Neural cell (in vitro differentiated cells): ENCODE data around the gene PLCB4.

Experiments
- CTCF ChIP-seq: fragments of 450-650 bp; IDR thresholded peaks from 2 replicates; pipeline ENCODE4 v1.5.1; 2014; ENCODE audit warnings: antibody characterized with exemption, mild to moderate bottlenecking, moderate library complexity; ENCODE audit not compliant: poor library complexity, severe bottlenecking
- EP300 ChIP-seq: fragments of 450-650 bp; conservative IDR thresholded peaks from 2 replicates; pipeline ENCODE4 v1.6.1; 2014; ENCODE audit warnings: antibody characterized with exemption, mild to moderate bottlenecking, moderate library complexity; ENCODE audit not compliant: poor library complexity, severe bottlenecking
- EZH2 ChIP-seq: fragments of 200-600, 300-800 bp; shearing (Covaris generic), sonication (generic); IDR thresholded peaks from 2 replicates; pipeline ENCODE4 v1.6.1; 2014; ENCODE audit warnings: antibody characterized with exemption, low read length, borderline replicate concordance, mild to moderate bottlenecking; ENCODE audit not compliant: insufficient read depth, poor library complexity, severe bottlenecking
- MXI1 ChIP-seq: fragments of 450-650 bp; conservative IDR thresholded peaks from 2 replicates; pipeline ENCODE4 v1.6.1; 2014; ENCODE audit warnings: antibody characterized with exemption, mild to moderate bottlenecking; ENCODE audit not compliant: poor library complexity, severe bottlenecking
- POLR2AphosphoS5 ChIP-seq: IDR thresholded peaks from 2 replicates; pipeline ENCODE4 v1.6.1; 2012
- RAD21 ChIP-seq: fragments of 450-650 bp; conservative IDR thresholded peaks from 2 replicates; pipeline ENCODE4 v1.6.1; 2014; ENCODE audit warnings: antibody characterized with exemption, mild to moderate bottlenecking, moderate library complexity
- TAF1 ChIP-seq: IDR thresholded peaks from 2 replicates; pipeline ENCODE4 v1.6.1; 2012; ENCODE audit warnings: low read depth

DNA sequence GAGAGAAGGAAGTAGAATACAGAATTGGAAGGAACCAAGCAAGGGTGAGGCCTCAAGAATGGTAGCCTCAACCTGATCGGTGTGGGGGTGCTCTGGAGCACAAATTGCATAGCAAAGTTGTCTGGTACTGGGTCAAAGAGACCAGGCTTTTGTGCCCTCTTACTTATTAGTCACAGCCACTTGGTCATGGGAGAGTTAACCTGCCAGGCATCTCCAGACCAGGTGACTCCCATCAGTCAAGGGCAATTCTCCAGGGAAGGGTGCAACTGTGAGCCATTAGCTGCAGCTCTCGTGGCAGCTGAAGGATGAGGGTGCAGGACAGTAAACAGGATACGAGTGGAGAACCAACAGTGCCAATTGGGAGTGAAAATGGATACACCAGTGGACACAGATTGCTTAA lies 47.7 kb upstream of the PLCB4 start:
- TF ChIP-seq EZH2 (no peak), POLR2AphosphoS5 (no peak), CTCF (no peak), RAD21 (no peak), MXI1 (no peak), TAF1 (no peak), EP300 (no peak)
